SIG-M5 treated with dmso at 0.1 percent for 504 hours (cell line): Measurements from ENCODE around the gene MYH11.
A peak's percentile ranks its signal among the peaks of the same experiment; 100 is the strongest.
"Not testable (repeated sequence)": the region's sequence is repeated elsewhere in the genome, so short reads cannot be mapped to it uniquely, and the experiment has no call there.

Experiments
- DNase-seq: peaks from one replicate; lab custom pipeline; 2025; ENCODE audit not compliant: unreplicated experiment; lab: John Stamatoyannopoulos, UW

The MYH11 gene

GRCh38 chr16:15879255-15879811 lies 22.5 kb upstream of the MYH11 start:
- DNase-seq, result peak; percentile 41

- DNase-seq, result no peak
Measured at GRCh38 chr16:15876503-15876902, 19.7 kb upstream of the MYH11 start.

- DNase-seq, result no peak
Measured at GRCh38 chr16:15874745-15875314, 18.0 kb upstream of the MYH11 start.

GRCh38 chr16:15873737-15874136 lies 16.9 kb upstream of the MYH11 start:
- DNase-seq, result no peak

GRCh38 chr16:15873301-15873700 lies 16.5 kb upstream of the MYH11 start:
- no peak for DNase-seq

GRCh38 chr16:15870011-15870410 lies 13.2 kb upstream of the MYH11 start:
- DNase-seq, result no peak

GRCh38 chr16:15866451-15866850 lies 9.6 kb upstream of the MYH11 start:
- DNase-seq, result no peak

- DNase-seq, result no peak
Measured at GRCh38 chr16:15865742-15866141, 8.9 kb upstream of the MYH11 start.

GRCh38 chr16:15864939-15865338 lies 8.1 kb upstream of the MYH11 start:
- DNase-seq, result no peak

- no peak for DNase-seq
Measured at GRCh38 chr16:15861996-15862395, 5.2 kb upstream of the MYH11 start.

GRCh38 chr16:15858921-15859668 lies 2.3 kb upstream of the MYH11 start:
- no peak for DNase-seq

- no peak for DNase-seq
Measured at GRCh38 chr16:15857724-15858560, 1.1 kb upstream of the MYH11 start.

GRCh38 chr16:15856182-15856581 lies 646 bp downstream of the MYH11 start:
- no peak for DNase-seq

- no peak for DNase-seq
Measured at GRCh38 chr16:15855704-15856003, 1.2 kb downstream of the MYH11 start.

- DNase-seq, result no peak
Measured at GRCh38 chr16:15854906-15855703, 1.7 kb downstream of the MYH11 start.

GRCh38 chr16:15854061-15854460 lies 2.8 kb downstream of the MYH11 start:
- DNase-seq, result no peak

- no peak for DNase-seq
Measured at GRCh38 chr16:15853021-15853420, 3.8 kb downstream of the MYH11 start.

- DNase-seq, result not testable (repeated sequence)
Measured at GRCh38 chr16:15850555-15850954, 6.3 kb downstream of the MYH11 start.

GRCh38 chr16:15849209-15849981 lies 7.4 kb downstream of the MYH11 start:
- DNase-seq, result no peak

GRCh38 chr16:15847611-15848175 lies 9.1 kb downstream of the MYH11 start:
- no peak for DNase-seq
